Superior temporal gyrus (tissue), 1 donor: Measurements from ENCODE around the gene ELOVL3.
"Not testable (repeated sequence)": the region's sequence is repeated elsewhere in the genome, so short reads cannot be mapped to it uniquely, and the experiment has no call there.

Source experiments
- DNase-seq: peaks from one replicate; pipeline ENCODE4 v3.0.0-alpha.2; 2016; ENCODE audit errors: extremely low spot score

The ELOVL3 gene

GRCh38 chr10:102227050-102227449, 951 bp downstream of the ELOVL3 start:
- no peak for DNase-seq

DNA sequence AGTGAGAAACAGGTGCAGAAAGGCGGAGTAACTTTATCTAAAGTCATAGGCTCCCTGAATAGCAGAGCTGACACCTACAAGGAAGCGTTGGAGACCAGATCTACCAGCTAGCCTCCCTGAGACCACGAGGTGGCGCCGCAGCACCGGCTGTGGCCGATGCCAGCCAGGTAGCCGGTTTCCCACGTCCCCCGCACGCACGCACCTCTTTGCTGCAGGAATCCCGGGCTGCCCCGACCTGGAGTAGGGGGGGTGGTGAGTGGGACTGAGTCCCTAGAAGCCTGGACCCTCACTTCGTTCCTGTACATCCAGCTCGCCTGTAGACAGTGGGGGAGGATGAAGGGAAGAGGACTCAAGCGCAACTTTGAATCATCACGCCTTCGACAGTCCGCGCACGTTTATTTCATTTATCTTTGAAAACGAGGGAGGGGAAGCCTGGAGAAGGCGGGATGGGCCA, 3.7 kb downstream of the ELOVL3 start:
- peak; percentile 86 for DNase-seq

DNA sequence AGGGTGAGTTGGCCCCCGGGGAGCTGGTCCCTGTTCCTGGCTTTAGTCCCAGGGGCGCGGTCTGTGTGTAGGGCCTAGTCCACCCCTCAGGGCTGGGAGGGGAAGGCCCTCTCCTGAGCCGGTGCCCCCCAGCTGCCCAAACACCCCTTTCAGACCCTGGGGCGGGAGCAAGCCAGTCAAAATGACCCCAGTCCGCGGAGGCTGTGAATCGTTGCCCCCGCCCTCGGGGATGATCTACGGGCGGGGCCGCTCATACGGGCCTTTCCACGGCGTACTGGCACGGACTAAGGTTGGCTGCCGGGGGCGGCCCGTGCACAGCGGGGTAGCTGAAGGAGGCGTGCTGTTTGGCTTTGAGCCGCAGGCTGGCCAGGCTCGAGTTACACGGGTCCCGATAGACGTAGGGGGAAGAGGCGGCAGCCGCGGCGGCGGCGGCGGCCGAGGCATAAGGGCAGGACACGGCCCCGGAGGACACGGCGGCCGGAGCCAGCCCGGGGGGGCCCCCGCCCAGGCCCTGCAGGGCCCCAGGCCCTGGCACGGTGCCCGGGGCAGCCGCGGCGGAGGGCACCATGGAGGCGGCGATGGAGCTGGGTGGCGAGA, 4.3 kb downstream of the ELOVL3 start:
- DNase-seq, result no peak

DNA sequence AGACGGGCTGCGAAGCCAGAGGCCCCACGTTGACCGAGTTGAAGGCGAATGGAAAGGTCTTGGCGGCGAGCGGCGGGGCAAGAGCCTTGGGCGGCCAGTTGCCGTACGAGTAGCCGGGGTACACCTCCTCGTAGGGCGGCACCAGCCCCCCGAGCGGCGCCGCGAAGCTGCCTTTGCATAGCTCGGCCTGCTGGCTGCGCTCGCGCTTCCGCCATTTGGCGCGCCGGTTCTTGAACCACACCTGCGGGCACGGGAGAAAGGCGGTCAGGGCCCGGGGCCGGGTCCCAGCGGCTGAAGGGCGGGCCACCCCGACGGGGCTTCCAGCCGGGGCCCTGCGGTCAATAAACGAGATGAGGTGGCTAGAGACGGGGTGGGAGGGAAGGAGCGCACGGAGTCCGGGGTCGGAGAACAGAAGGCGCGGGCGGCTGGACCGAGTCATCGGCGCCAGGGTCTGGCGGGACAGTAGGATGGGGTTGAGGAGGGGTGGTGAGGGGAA, 4.8 kb downstream of the ELOVL3 start:
- no peak for DNase-seq

- no peak for DNase-seq
Measured at GRCh38 chr10:102231357-102232318, 5.5 kb downstream of the ELOVL3 start.

DNA sequence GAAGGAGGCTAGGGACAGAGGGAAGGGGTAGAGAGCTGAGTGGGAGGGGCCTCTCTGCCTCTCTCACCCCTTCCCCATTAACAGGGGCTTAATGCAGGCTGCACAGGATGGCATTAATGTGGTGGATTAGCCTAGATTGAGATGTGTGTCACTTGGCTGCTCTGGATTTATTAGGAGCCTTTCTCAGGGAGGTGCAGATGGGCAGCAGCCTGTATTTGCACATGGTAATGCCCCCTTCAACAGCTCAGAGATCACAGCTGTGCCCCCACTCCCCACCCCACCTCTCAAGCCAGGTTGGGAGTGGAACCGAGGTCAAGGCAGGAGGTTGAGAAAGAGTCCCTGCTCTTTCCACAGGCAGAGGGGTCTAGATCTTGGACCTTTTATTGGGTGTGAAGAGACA, 7.9 kb downstream of the ELOVL3 start:
- no peak for DNase-seq

DNA sequence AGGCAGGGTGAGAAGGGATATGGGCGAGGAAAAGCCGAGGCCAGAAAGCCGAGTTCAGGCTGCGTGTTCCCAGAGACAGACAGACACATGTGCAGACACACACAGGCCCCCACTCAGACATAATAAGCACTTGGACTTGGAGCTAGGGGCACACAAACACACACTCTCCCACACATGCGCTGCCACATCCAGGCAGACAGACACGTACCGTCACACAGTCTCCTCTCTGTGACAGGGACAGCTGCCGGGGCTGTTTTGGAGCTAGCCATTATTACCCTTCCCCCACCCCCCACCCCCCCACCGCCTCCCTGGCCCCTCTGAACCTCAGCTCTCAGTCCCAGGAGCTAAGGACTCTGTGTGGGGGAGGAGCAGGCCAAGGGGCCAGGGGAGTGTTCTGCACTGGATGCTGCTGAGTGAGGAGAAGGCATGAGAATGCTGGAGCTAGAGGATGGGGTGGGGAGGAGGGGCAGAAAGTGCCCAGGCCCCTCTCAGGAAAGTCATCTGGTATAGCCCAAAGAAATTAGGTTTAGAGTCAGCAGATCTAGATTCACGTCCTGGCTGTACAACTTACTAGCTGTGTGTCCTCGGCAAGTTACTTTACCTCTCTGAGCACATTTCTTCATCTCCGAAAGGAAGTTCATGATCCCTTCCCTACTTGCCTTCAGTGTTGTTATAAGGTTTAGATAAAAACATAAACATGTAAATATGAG, 8.9 kb downstream of the ELOVL3 start:
- no peak for DNase-seq

GRCh38 chr10:102235598-102235920, 9.5 kb downstream of the ELOVL3 start:
- no peak for DNase-seq

DNA sequence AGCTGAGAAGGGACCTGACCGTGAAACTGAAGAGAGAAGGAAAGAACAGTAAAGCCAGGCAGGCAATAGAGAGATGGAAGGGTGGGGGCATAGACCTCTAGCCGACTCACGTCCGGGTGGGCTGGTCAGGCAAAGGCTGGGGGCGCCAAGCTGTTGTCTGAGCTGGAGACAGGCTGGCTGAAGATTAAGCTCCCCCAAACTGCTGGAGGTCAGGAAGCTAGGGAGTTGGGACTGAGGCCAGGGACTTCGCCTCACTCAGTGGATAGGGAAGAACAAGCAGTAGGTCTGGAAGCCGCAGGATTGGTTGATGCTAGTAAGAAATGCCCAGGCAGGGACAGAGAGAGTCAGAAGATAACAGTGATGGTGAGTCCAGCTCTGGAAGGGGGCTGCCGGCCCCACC, 9.9 kb downstream of the ELOVL3 start:
- no peak for DNase-seq

DNA sequence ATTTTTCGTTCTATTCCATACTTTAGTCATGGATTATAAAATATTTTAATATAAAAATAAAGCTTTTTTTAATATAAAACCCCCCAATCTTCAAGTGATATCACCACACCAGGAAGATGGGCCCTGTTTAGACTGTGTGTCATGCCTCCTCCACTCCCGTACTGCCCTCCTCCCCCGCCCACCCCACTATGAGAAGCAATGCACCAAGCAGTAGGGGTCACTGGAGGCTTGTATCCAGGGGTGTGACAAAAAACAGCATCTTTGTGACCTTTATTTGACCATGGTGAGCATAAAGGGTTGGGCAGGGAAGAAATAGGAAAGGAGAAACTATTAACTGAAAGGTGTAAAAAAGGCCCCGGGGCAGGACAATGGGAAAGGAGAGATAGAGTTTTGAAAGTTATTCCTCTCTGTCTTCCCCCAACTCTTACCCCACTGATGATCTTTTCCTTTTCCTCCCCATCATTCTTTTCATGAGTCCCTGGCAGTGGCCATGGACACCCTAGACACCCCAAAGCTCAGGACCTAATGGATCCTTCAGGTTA, 11.7 kb downstream of the ELOVL3 start:
- DNase-seq, result no peak

DNA sequence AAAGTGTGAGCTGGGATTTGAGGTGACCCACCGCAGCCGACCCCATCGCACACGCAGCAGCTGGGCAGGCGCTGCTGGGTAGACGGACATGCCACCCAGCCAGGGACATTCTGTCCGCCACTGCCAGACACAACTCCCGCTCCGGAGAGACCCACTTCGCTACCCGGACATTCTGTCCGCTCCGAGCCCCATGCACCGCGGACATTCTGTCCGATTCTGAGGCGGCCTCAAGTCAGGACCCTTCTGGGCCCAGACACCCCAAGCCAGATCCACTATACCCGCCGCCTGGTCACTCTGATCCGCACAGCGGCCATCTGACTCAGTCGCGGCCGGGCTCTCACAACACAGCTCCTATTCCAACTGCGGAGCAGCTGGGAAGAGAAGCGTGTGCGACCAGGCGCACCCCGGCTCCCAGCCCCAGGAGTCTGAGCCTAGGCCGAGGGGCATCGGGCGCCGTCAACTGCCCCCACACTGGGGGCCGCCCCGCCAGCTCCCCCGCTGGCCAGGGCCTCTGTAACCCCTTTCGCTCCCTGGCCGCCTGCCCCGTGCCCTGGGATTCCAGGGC, 14.4 kb downstream of the ELOVL3 start:
- no peak for DNase-seq

DNA sequence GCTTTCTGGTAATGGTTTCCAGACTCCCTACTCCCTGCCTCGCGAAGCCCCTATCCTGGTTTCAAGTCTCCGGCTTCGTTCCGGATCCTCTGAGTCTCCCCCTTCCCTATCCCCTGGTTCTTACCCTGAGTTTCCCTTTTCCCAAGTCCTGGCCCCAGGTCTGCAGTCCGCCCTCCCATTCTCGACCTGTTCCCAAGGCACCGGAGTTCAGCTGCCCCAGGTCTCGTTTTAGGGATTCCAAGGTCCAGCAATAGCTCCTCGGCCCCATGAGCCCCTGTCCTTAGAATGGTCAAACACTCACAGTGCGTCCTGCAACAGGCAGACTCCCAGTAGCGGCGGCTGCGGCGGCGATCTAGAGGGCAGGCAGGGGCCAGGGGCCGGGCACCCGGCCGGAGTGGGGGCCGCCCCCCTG, 14.9 kb downstream of the ELOVL3 start:
- DNase-seq, result no peak

DNA sequence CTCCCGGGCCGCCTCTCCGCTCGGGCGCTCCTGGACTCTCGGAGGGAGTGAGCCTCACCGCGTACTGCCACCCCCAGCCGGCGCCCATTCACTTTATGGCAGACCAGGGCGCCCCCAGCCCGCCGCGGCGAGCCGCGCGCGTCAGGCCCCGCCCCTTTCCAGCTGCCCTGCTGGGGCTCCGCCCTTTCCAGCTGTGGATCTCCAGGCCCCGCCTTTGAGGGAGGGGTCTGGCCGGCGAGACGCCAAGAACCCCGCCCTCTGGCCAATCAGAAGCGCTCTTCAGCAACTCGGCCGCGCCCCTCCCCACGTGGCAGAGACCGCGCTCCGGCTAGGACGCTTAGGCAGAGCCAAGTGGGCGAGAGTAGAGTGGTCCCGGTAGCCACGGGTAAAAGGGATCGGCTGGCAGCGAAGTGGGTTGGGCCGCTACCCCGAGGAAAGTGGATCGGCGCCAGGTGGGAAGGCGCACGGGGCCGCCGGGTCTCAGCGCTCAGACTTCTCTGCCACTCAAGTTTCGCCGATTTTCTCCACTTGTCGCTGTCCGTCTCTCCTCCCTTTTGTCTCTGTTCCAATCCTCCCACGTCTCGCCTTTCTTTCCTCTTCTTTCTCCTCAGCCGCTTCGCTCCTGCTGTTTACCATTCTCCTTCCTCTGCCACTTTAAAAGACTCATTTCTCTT, 15.5 kb downstream of the ELOVL3 start, which contains the start of gene PITX3:
TSS of gene PITX3 (minus strand) at position 69 of the 674 bp plus-strand sequence. CDS start 9,432 bp downstream, outside the sequence.
- DNase-seq, result peak; percentile 56

DNA sequence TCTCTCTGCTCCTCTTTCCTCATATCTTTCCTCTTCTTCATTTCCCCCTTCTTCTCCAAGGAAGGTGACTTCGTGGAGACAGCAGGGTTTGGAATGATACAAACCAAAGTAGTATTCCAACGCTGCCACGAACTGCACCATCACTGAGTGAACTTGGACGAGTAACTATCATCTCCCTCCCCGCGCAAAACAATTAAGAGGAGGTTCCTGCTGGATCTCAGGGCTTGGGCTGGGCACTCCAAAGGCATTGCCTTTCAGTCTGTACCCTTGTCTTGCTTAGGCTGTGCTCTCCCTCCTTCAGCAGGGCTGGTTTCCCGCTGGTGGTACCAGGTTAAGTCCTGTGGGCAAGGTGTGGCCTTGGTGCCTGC, 16.0 kb downstream of the ELOVL3 start:
- DNase-seq, result no peak

GRCh38 chr10:102243309-102243708, 17.2 kb downstream of the ELOVL3 start:
- DNase-seq, result no peak

DNA sequence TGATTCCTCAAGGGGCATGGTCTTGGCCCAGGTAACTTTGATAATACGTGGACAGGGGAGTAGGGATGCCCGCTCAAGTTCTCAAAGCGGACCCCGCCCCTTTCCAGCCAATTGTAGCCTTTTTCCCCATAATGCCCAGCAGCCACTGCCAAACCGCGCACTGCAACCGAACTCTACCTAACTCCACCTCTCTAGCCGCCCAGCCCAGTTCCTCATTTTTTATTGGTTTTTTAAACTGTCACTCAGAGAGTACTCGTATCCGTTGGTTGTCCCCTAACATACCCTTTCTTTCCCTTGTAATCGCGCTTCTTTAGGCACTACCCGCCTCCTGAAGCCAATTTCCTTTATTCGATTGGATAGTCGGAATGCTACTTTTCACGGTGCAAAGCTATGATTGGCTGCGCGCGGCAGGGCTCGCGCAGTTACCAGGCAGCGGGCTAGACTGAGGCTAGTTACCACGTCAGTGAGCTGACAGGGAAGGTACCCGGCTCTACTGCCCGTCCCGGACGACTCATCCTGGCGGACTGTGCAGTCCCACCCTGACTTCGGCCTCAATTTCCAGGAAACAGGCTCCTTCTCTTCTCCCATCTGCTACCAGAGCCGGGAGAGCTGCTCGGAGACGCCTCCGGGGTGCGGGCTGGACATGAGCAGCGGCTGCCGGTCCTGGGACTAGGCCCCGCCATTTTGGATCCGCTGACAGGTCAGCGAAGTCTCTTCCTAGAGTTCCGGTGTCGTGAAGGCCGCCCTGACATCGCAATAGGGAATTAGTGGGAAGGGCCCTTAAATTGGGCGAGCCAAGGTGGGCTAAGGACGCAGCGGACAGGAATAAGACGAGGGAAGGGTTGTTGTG, 19.2 kb downstream of the ELOVL3 start, which contains the start of gene GBF1:
TSS of gene GBF1 (plus strand) at position 451 of the 850 bp plus-strand sequence. CDS start 13,407 bp downstream, outside the sequence.
- peak; percentile 100 for DNase-seq

- DNase-seq, result no peak
Measured at GRCh38 chr10:102245932-102246251, 19.8 kb downstream of the ELOVL3 start.

DNA sequence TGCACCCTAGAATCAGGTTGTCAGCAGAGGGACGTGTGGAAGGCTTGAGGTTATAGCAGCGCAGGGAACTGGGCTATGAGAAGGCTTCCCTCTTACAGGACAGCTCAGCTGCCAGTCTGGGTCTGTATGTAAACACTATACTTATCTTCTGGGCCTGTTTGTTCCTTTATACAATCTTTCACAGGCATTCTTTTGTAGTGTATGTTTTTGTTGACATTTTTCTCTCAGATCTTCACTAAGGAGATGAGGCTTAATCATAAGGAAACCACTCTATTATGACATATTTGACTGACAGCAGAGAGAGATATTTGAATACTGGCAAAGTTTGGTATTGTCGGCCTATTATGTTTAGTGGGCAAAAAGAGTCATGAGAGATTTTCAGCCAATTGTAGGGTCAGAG, 20.2 kb downstream of the ELOVL3 start:
- no peak for DNase-seq

DNA sequence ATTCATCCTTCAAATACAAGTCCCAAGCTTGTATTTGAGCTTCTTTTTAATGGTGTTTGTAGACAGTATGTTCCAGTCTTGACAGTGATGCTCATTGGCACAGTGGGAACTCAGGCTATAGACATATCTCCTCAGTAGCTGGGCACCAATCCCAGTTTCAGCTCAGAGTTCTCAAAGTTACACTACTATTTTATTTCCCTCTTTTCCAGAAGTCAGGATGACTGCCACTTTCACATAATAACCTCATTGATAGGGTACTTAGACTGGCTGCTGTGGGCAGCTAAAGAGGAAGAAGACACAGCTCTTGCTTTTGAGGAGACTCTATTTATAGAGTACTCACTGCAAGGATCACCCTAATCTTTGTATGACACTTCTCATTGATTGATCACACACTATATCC, 21.6 kb downstream of the ELOVL3 start:
- DNase-seq, result no peak

- not testable (repeated sequence) for DNase-seq
Measured at GRCh38 chr10:102252508-102252907, 26.4 kb downstream of the ELOVL3 start.
